ENCODE data around the gene GALNT18. TPM values are rescaled to one million over a fixed set of nuclear protein-coding genes. Genes with fewer than 3 reads are reported as not detected.

The GALNT18 gene
- total and polyA plus RNA-seq, 2 experiments from 2014 or later, result 4.3 to 10.8 TPM

GRCh38 chr11:11382858-11383532 lies 238.8 kb downstream of the GALNT18 start (continued):
- TF ChIP-seq, protein P1, sequence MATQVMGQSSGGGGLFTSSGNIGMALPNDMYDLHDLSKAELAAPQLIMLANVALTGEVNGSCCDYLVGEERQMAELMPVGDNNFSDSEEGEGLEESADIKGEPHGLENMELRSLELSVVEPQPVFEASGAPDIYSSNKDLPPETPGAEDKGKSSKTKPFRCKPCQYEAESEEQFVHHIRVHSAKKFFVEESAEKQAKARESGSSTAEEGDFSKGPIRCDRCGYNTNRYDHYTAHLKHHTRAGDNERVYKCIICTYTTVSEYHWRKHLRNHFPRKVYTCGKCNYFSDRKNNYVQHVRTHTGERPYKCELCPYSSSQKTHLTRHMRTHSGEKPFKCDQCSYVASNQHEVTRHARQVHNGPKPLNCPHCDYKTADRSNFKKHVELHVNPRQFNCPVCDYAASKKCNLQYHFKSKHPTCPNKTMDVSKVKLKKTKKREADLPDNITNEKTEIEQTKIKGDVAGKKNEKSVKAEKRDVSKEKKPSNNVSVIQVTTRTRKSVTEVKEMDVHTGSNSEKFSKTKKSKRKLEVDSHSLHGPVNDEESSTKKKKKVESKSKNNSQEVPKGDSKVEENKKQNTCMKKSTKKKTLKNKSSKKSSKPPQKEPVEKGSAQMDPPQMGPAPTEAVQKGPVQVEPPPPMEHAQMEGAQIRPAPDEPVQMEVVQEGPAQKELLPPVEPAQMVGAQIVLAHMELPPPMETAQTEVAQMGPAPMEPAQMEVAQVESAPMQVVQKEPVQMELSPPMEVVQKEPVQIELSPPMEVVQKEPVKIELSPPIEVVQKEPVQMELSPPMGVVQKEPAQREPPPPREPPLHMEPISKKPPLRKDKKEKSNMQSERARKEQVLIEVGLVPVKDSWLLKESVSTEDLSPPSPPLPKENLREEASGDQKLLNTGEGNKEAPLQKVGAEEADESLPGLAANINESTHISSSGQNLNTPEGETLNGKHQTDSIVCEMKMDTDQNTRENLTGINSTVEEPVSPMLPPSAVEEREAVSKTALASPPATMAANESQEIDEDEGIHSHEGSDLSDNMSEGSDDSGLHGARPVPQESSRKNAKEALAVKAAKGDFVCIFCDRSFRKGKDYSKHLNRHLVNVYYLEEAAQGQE (IDR thresholded peaks at IDR 0.05; ENCODE audit: unreplicated experiment), result no peak
- TF ChIP-seq EZH2phosphoT487 (IDR thresholded peaks at IDR 0.05; ENCODE audit: unreplicated experiment), result no peak
- no peak for TF ChIP-seq JUNB (IDR thresholded peaks at IDR 0.05; ENCODE audit: unreplicated experiment)
- TF ChIP-seq STAT1 (IDR thresholded peaks at IDR 0.05; ENCODE audit: unreplicated experiment), result no peak
- TF ChIP-seq EZH2 (IDR thresholded peaks at IDR 0.05; ENCODE audit: low read depth, unreplicated experiment), result no peak
- no peak for TF ChIP-seq NANOG (IDR thresholded peaks at IDR 0.05; ENCODE audit: borderline replicate concordance)
- TF ChIP-seq ZNF331 (CRISPR knock-in tag; IDR thresholded peaks at IDR 0.05; ENCODE audit: low read depth), result no peak
- no peak for TF ChIP-seq ZNF462 (CRISPR knock-in tag; IDR thresholded peaks at IDR 0.05)
